ENCODE measurements around the gene POLH. TPM values are rescaled to one million over a fixed set of nuclear protein-coding genes. Genes with fewer than 3 reads are reported as not detected.
A peak's percentile ranks its signal among the peaks of the same experiment; 100 is the strongest.
"Not testable (repeated sequence)": the region's sequence is repeated elsewhere in the genome, so short reads cannot be mapped to it uniquely, and the experiment has no call there.

The POLH gene
- total RNA-seq = 16.8 TPM
- 1.8 TPM for polyA plus RNA-seq (ENCODE audit: insufficient read depth, low read depth, low replicate concordance)
- long read RNA-seq, donor 1, partial matches to known transcripts = 0 of 4 reads
- long read RNA-seq, donor 1, other reads (novel, unspliced or antisense) = 0 of 4 reads
- long read RNA-seq, donor 2, partial matches to known transcripts = 0 of 1 reads
- long read RNA-seq, donor 2, other reads (novel, unspliced or antisense) = 0 of 1 reads
- long read RNA-seq, donor 3, partial matches to known transcripts = 0 of 1 reads
- long read RNA-seq, donor 3, other reads (novel, unspliced or antisense) = 0 of 1 reads
- long read RNA-seq, donor 4, partial matches to known transcripts = 0 of 2 reads
- long read RNA-seq, donor 4, other reads (novel, unspliced or antisense) = 0 of 2 reads
- long read RNA-seq, donor 5, partial matches to known transcripts = 0 of 1 reads
- long read RNA-seq, donor 5, other reads (novel, unspliced or antisense) = 0 of 1 reads
- long read RNA-seq, donor 6, partial matches to known transcripts = 0 of 2 reads
- long read RNA-seq, donor 6, other reads (novel, unspliced or antisense) = 0 of 2 reads
- long read RNA-seq, donor 7, partial matches to known transcripts = 1 of 2 reads
- long read RNA-seq, donor 7, other reads (novel, unspliced or antisense) = 0 of 2 reads
- long read RNA-seq, donor 8, partial matches to known transcripts = 0 of 1 reads
- long read RNA-seq, donor 8, other reads (novel, unspliced or antisense) = 0 of 1 reads
- long read RNA-seq, donor 9, partial matches to known transcripts = 0 of 1 reads
- long read RNA-seq, donor 9, other reads (novel, unspliced or antisense) = 0 of 1 reads
- long read RNA-seq, donor 10, partial matches to known transcripts = 0 of 2 reads
- long read RNA-seq, donor 10, other reads (novel, unspliced or antisense) = 0 of 2 reads

DNA sequence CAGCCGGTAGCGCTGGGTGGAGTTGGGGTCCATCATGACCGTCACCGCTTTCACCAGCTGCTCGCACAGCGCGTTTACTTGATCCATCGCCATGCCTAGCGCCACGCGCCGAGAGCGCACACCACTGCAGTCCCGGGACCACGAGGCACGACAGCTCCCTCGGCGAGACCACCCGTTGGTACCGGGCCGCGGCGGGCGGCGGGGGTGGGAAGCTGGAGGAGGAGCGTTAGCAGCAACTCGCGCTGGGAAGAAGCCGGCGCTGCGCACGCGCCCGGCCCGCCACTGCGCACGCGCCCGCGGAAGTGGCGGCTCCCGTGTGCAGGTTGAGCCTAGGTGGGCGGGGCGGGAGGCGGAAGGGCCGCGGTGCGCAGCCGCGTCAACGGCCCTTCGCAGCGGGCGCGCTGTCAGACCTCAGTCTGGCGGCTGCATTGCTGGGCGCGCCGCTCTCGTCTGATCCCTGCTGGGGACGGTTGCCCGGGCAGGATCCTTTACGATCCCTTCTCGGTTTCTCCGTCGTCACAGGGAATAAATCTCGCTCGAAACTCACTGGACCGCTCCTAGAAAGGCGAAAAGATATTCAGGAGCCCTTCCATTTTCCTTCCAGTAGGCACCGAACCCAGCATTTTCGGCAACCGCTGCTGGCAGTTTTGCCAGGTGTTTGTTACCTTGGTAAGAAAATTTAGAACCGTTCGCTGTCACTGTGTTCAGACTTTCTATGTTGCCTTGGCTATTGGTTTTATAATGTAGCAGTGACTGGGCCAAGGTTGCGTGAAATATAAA is at the start of gene POLH, which contains the start of gene XPO5:
POLH (plus strand) TSS at position 414 of the 780 bp plus-strand sequence. CDS start 6,135 bp downstream, outside the sequence.
XPO5 (minus strand) TSS at position 267 of the 780 bp plus-strand sequence; CDS start at position 93, 174 bp downstream.
- Histone ChIP-seq H3K9me3 (ENCODE audit: control insufficient read depth in 2 of 3, insufficient read depth in 1 of 3, low read length in 3 of 3) (no peaks in the 10 kb centered on the region), H3K27ac (ENCODE audit: low read depth in 2 of 2, low read length in 2 of 2) (peak within 1 kb of the TSS; percentile 54 to 74), H3K4me1 (ENCODE audit: control insufficient read depth in 2 of 3, insufficient read depth in 2 of 3, low read depth in 1 of 3, low read length in 3 of 3) (peaks cover 0 to 6% (median 6%) of the 10 kb centered on the region in 3 donors), H3K36me3 (ENCODE audit: control insufficient read depth in 2 of 3, insufficient read depth in 3 of 3, low read length in 3 of 3) (peaks cover 0 to 10% (median 7%) of the 10 kb centered on the region in 3 donors), H3K27me3 (ENCODE audit: control insufficient read depth, insufficient read depth, low read length) (no peaks in the 10 kb centered on the region), H3K4me3 (ENCODE audit: low read length in 3 of 3) (peak within 1 kb of the TSS; percentile 89 to 98 (median 94)), H3K9ac (ENCODE audit: low read length in 3 of 3) (peak within 1 kb of the TSS; percentile 57 to 89 (median 84))
- peak; percentile 92 to 97 (median 95) for DNase-seq
- TF ChIP-seq, protein P1, sequence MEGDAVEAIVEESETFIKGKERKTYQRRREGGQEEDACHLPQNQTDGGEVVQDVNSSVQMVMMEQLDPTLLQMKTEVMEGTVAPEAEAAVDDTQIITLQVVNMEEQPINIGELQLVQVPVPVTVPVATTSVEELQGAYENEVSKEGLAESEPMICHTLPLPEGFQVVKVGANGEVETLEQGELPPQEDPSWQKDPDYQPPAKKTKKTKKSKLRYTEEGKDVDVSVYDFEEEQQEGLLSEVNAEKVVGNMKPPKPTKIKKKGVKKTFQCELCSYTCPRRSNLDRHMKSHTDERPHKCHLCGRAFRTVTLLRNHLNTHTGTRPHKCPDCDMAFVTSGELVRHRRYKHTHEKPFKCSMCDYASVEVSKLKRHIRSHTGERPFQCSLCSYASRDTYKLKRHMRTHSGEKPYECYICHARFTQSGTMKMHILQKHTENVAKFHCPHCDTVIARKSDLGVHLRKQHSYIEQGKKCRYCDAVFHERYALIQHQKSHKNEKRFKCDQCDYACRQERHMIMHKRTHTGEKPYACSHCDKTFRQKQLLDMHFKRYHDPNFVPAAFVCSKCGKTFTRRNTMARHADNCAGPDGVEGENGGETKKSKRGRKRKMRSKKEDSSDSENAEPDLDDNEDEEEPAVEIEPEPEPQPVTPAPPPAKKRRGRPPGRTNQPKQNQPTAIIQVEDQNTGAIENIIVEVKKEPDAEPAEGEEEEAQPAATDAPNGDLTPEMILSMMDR (IDR thresholded peaks at IDR 0.05; ENCODE audit: borderline replicate concordance, extremely low read depth, insufficient read depth) = no peak
- intact Hi-C loops (cut with DNase I) = no loop called here
- no peak for FAIRE-seq

DNA sequence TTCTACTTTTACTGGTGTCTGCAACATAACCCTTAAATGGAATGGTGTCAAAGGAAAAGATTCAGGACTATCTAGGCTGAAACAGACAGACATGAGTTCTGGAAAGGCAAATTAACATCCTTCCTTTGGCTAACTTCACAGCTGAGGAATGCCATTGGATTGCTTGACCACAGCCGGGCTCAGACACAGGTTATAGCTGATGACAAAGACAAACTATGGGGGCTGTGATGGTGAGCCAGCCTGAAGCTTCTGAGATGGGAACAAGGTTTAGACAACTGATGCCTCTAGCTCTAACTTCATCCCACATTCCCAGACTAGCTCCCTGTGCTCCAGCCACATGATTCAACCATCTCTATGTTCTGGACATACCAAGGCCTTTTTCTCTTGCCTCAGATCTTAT is 43.8 kb upstream of the POLH start:
- no peak overlapping the region for H3K9ac ChIP-seq (ENCODE audit: low read length in 3 of 3)
- TF ChIP-seq, protein P1 (IDR thresholded peaks at IDR 0.05; ENCODE audit: borderline replicate concordance, extremely low read depth, insufficient read depth) = no peak
- intact Hi-C loops (cut with DNase I) = no loop called here
- H3K4me1 ChIP-seq (ENCODE audit: control insufficient read depth in 2 of 3, insufficient read depth in 2 of 3, low read depth in 1 of 3, low read length in 3 of 3) = no peaks in the 10 kb centered on the region
- DNase-seq (no peak), FAIRE-seq (no peak)
- peaks cover 5 to 22% (median 18%) of the 10 kb centered on the region in 3 donors for H3K36me3 ChIP-seq (ENCODE audit: control insufficient read depth in 2 of 3, insufficient read depth in 3 of 3, low read length in 3 of 3)
- H3K4me3 ChIP-seq (ENCODE audit: low read length in 3 of 3) = no peak overlapping the region
- H3K9me3 ChIP-seq (ENCODE audit: control insufficient read depth in 2 of 3, insufficient read depth in 1 of 3, low read length in 3 of 3) = no peaks in the 10 kb centered on the region
- no peak overlapping the region for H3K27ac ChIP-seq (ENCODE audit: low read depth in 2 of 2, low read length in 2 of 2)
- H3K27me3 ChIP-seq (ENCODE audit: control insufficient read depth, insufficient read depth, low read length) = no peaks in the 10 kb centered on the region

DNA sequence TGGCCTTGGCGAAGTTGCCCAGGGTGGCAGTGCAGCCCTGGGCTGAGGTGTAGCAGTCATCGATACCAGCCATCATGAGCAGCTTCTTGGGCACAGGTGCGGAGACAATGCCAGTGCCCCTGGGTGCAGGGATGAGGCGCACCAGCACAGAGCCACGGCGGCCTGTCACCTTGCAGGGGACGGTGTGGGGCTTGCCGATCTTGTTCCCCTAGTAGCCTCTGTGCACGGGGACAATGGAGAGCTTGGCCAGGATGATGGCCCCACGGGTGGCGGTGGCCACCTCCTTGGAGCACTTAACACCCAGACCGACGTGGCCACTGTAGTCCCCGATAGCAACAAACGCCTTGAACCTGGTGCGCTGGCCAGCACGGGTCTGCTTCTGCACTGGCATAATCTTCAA is 37.0 kb upstream of the POLH start:
- H3K36me3 ChIP-seq (ENCODE audit: control insufficient read depth in 2 of 3, insufficient read depth in 3 of 3, low read length in 3 of 3); H3K27me3 ChIP-seq (ENCODE audit: control insufficient read depth, insufficient read depth, low read length); H3K9me3 ChIP-seq (ENCODE audit: control insufficient read depth in 2 of 3, insufficient read depth in 1 of 3, low read length in 3 of 3); H3K4me1 ChIP-seq (ENCODE audit: control insufficient read depth in 2 of 3, insufficient read depth in 2 of 3, low read depth in 1 of 3, low read length in 3 of 3); FAIRE-seq; DNase-seq; intact Hi-C loops (cut with DNase I); H3K27ac ChIP-seq (ENCODE audit: low read depth in 2 of 2, low read length in 2 of 2); H3K4me3 ChIP-seq (ENCODE audit: low read length in 3 of 3); H3K9ac ChIP-seq (ENCODE audit: low read length in 3 of 3): not testable (repeated sequence)

DNA sequence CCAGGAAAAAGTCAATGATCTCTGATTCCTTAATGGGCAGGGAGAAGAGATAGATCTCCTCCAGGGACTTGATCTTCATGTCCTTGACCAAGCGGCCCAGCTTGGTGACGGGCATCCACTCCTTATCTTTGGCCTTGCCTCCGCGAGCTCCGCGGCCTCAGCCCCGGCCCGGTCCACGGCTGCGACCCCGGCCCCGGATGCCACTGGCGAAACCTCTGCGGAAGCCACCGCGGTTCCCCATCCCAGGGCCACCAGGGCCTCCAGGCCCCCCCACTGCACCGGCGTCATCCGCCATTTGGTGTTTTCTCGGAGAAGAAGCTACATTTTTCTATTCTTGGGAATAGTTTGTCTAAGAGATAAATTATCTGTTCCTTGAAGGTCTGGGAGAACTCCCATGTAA is 36.6 kb upstream of the POLH start:
- DNase-seq; H3K4me3 ChIP-seq (ENCODE audit: low read length in 3 of 3); H3K27me3 ChIP-seq (ENCODE audit: control insufficient read depth, insufficient read depth, low read length); H3K4me1 ChIP-seq (ENCODE audit: control insufficient read depth in 2 of 3, insufficient read depth in 2 of 3, low read depth in 1 of 3, low read length in 3 of 3); H3K27ac ChIP-seq (ENCODE audit: low read depth in 2 of 2, low read length in 2 of 2); H3K36me3 ChIP-seq (ENCODE audit: control insufficient read depth in 2 of 3, insufficient read depth in 3 of 3, low read length in 3 of 3); intact Hi-C loops (cut with DNase I); FAIRE-seq; H3K9ac ChIP-seq (ENCODE audit: low read length in 3 of 3); H3K9me3 ChIP-seq (ENCODE audit: control insufficient read depth in 2 of 3, insufficient read depth in 1 of 3, low read length in 3 of 3): not testable (repeated sequence)
